Measurements from ENCODE around the gene MT1A. TPM values are rescaled to one million over a fixed set of nuclear protein-coding genes. Genes with fewer than 3 reads are reported as not detected.

MT1A gene
- total RNA-seq, 2 experiments from 2014 or later, result not detected

DNA sequence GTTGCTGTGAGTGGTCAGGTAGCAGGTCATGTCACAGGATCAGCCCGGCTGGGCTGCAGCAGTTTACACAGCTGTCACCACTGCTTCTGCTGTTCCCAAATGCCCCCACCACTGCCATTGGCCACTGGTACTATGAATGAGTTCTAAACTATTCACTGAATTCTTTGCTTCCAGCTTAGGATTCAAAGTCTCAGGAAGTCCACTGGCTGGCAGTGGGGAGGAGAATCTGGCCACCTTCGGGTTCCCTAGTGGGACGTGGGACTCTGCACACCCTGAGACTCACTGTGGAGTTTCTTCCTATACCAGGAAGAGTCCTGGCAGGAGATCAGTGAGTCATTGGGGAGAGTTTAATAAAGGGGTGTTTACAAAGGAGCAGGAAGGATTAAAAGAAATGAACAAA is 50.7 kb downstream of the MT1A start:
- POLR2A ChIA-PET, result interaction anchor here (1.0 kb wide), 1 partner anchor 50 kb away, joined by 3 read pairs; no protein-coding TSS in a partner anchor
- intact Hi-C loops (cut with micrococcal nuclease), result no loop called here
- Mint-ChIP-seq H3K9me3 (no peaks in the 10 kb centered on the region), H3K36me3 (ENCODE audit: low read depth) (peaks cover 6% of the 10 kb centered on the region), H3K27ac (no peak overlapping the region), H3K4me1 (ENCODE audit: low read depth) (peaks cover 3% of the 10 kb centered on the region), H3K27me3 (no peaks in the 10 kb centered on the region), H3K4me3 (no peak overlapping the region)
- CTCF ChIA-PET, result interaction anchor here (1.2 to 2.9 kb wide), 3 partner anchors 13 to 112 kb away, joined by 4 to 12 read pairs (median 7); no protein-coding TSS in a partner anchor
- TF ChIP-seq, protein P1, sequence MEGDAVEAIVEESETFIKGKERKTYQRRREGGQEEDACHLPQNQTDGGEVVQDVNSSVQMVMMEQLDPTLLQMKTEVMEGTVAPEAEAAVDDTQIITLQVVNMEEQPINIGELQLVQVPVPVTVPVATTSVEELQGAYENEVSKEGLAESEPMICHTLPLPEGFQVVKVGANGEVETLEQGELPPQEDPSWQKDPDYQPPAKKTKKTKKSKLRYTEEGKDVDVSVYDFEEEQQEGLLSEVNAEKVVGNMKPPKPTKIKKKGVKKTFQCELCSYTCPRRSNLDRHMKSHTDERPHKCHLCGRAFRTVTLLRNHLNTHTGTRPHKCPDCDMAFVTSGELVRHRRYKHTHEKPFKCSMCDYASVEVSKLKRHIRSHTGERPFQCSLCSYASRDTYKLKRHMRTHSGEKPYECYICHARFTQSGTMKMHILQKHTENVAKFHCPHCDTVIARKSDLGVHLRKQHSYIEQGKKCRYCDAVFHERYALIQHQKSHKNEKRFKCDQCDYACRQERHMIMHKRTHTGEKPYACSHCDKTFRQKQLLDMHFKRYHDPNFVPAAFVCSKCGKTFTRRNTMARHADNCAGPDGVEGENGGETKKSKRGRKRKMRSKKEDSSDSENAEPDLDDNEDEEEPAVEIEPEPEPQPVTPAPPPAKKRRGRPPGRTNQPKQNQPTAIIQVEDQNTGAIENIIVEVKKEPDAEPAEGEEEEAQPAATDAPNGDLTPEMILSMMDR (IDR thresholded peaks at IDR 0.05), result no peak
- ATAC-seq (no peak), DNase-seq (no peak)

Other genes starting within 250 kb of the MT1A start
- 10 to 100 TPM; 35.9 to 41.6 TPM for gene AMFR, start 213.1 kb upstream of the MT1A start, total RNA-seq
- gene NUDT21, start 187.3 kb upstream of the MT1A start, total RNA-seq, result 100 to 1,000 TPM; 296 to 306 TPM
- 10 to 100 TPM; 51.0 to 59.2 TPM for gene OGFOD1, start 187.1 kb upstream of the MT1A start, total RNA-seq
- 10 to 100 TPM; 16.1 to 17.6 TPM for gene BBS2, start 118.6 kb upstream of the MT1A start, total RNA-seq
- not detected for gene MT4, start 73.6 kb upstream of the MT1A start, total RNA-seq
- 10 to 100 TPM; 30.7 to 33.6 TPM for gene MT3, start 49.1 kb upstream of the MT1A start, total RNA-seq
- 100 to 1,000 TPM; 141 to 144 TPM for gene MT2A, start 30.1 kb upstream of the MT1A start, total RNA-seq
- 10 to 100 TPM; 22.1 to 23.3 TPM for gene MT1E, start 12.9 kb upstream of the MT1A start, total RNA-seq
- not detected for gene MT1M, start 6.0 kb upstream of the MT1A start, total RNA-seq
- gene MT1B, start 13.2 kb downstream of the MT1A start, total RNA-seq, result not detected
- 1 to 10 TPM; 7.7 to 9.0 TPM for gene MT1F, start 19.3 kb downstream of the MT1A start, total RNA-seq
- 10 to 100 TPM; 35.9 to 39.0 TPM for gene MT1G, start 29.4 kb downstream of the MT1A start, total RNA-seq
- gene MT1H, start 31.1 kb downstream of the MT1A start, total RNA-seq, result 1 to 10 TPM; 2.3 to 2.7 TPM
- 10 to 100 TPM; 52.5 to 54.2 TPM for gene MT1X, start 43.8 kb downstream of the MT1A start, total RNA-seq
- 100 to 1,000 TPM; 171 to 191 TPM for gene NUP93, start 91.5 kb downstream of the MT1A start, total RNA-seq
- not detected for gene SLC12A3, start 226.5 kb downstream of the MT1A start, total RNA-seq